Fibroblast of skin of back (primary cell): ENCODE results near the gene SLC15A3.
"Not testable (repeated sequence)": the region's sequence is repeated elsewhere in the genome, so short reads cannot be mapped to it uniquely, and the experiment has no call there.

Experiments used
- DNase-seq: peaks from one replicate; pipeline ENCODE4 v3.0.0-alpha.2; 2013

SLC15A3 gene

GRCh38 chr11:60974726-60975125 lies 22.8 kb upstream of the SLC15A3 start:
- no peak for DNase-seq

GRCh38 chr11:60974316-60974715 lies 22.3 kb upstream of the SLC15A3 start:
- DNase-seq, result not testable (repeated sequence)

GRCh38 chr11:60973699-60974098 lies 21.7 kb upstream of the SLC15A3 start:
- no peak for DNase-seq

- no peak for DNase-seq
These were observed 20.4 kb upstream of the SLC15A3 start for GRCh38 chr11:60972182-60973030.

- DNase-seq, result no peak
These were observed 19.5 kb upstream of the SLC15A3 start, which contains the start of gene CD6 for GRCh38 chr11:60971520-60971919. CD6 (plus strand) TSS chr11:60971680; CDS start chr11:60971866, 186 bp downstream.

- DNase-seq, result no peak
These were observed 18.9 kb upstream of the SLC15A3 start for GRCh38 chr11:60970890-60971289.

GRCh38 chr11:60970369-60970774 lies 18.4 kb upstream of the SLC15A3 start:
- DNase-seq, result peak; percentile 26

GRCh38 chr11:60968223-60968622 lies 16.2 kb upstream of the SLC15A3 start:
- DNase-seq, result no peak

- no peak for DNase-seq
These were observed 14.9 kb upstream of the SLC15A3 start for GRCh38 chr11:60966890-60967289.

- no peak for DNase-seq
These were observed 12.8 kb upstream of the SLC15A3 start for GRCh38 chr11:60964801-60965200.

- peak; percentile 58 for DNase-seq
These were observed 8.4 kb upstream of the SLC15A3 start for GRCh38 chr11:60960405-60960804.

- peak; percentile 74 for DNase-seq
These were observed 7.5 kb upstream of the SLC15A3 start for GRCh38 chr11:60959431-60959830.

GRCh38 chr11:60957188-60957587 lies 5.2 kb upstream of the SLC15A3 start:
- DNase-seq, result peak; percentile 37

GRCh38 chr11:60955571-60955970 lies 3.6 kb upstream of the SLC15A3 start:
- no peak for DNase-seq

GRCh38 chr11:60954421-60954820 lies 2.4 kb upstream of the SLC15A3 start:
- no peak for DNase-seq

- DNase-seq, result peak; percentile 26
These were observed 1.8 kb upstream of the SLC15A3 start for GRCh38 chr11:60953781-60954180.

- no peak for DNase-seq
These were observed 780 bp upstream of the SLC15A3 start for GRCh38 chr11:60952742-60953170.

GRCh38 chr11:60951606-60951903 lies 421 bp downstream of the SLC15A3 start:
- peak; percentile 9 for DNase-seq

- DNase-seq, result no peak
These were observed 907 bp downstream of the SLC15A3 start for GRCh38 chr11:60950933-60951605.

- no peak for DNase-seq
These were observed 2.0 kb downstream of the SLC15A3 start for GRCh38 chr11:60950024-60950423.

GRCh38 chr11:60948250-60948649 lies 3.7 kb downstream of the SLC15A3 start:
- DNase-seq, result no peak

- DNase-seq, result no peak
These were observed 4.3 kb downstream of the SLC15A3 start for GRCh38 chr11:60947700-60948099.

GRCh38 chr11:60946601-60947264 lies 5.2 kb downstream of the SLC15A3 start:
- no peak for DNase-seq

GRCh38 chr11:60945295-60945667 lies 6.7 kb downstream of the SLC15A3 start:
- no peak for DNase-seq
